ENCODE data around the gene TMEM94. TPM values are rescaled to one million over a fixed set of nuclear protein-coding genes. Genes with fewer than 3 reads are reported as not detected.

The TMEM94 gene
- total RNA-seq, 1 experiment from 2014 or later = 61.4 TPM

GRCh38 chr17:75493476-75494129 is 37.2 kb downstream of the TMEM94 start:
- WGBS (ENCODE audit: extremely low coverage, insufficient read length, low lambda C conversion rate) = no CpG with 5 or more reads among the region's 23 CpGs
- H2BK120ac ChIP-seq (ENCODE audit: low read depth, low read length, poor library complexity, severe bottlenecking) = no peak overlapping the region
- H3K27ac ChIP-seq (ENCODE audit: insufficient read length, low read depth, low read length) = no peak overlapping the region
- H2AFZ ChIP-seq (ENCODE audit: low read length) = no peak overlapping the region
- Mint-ChIP-seq H3K4me1 (no peaks in the 10 kb centered on the region), H3K27me3 (ENCODE audit: low read depth) (no peaks in the 10 kb centered on the region), H3K4me3 (no peak overlapping the region), H3K9me3 (no peaks in the 10 kb centered on the region), H3K36me3 (ENCODE audit: insufficient read depth in 1 of 3, low read depth in 3 of 3) (peaks cover 0 to 46% (median 32%) of the 10 kb centered on the region in 3 experiments; a peak in 5 of 7 replicates), H3K27ac (no peak overlapping the region)
- no peak overlapping the region for H3K18ac ChIP-seq (ENCODE audit: insufficient read length, low read depth, low read length)
- no peak overlapping the region for H4K5ac ChIP-seq (ENCODE audit: insufficient read length, low read depth, low read length)
- no peaks in the 10 kb centered on the region for H3K4me1 ChIP-seq (ENCODE audit: insufficient read depth, low read length)
- no peak overlapping the region for H4K8ac ChIP-seq (replicated peaks; ENCODE audit: insufficient read length, low read depth, low read length)
- no peak overlapping the region for H3T11ph ChIP-seq (ENCODE audit: low read length)
- H3K79me2 ChIP-seq (ENCODE audit: insufficient read depth, low read length) = no peaks in the 10 kb centered on the region
- no peak for DNase-seq
- no peaks in the 10 kb centered on the region for H3K79me1 ChIP-seq (ENCODE audit: insufficient read depth, low read depth, low read length, poor library complexity, severe bottlenecking)
- no peak overlapping the region for H4K91ac ChIP-seq (ENCODE audit: insufficient read length, low read depth, low read length)
- H3K4me2 ChIP-seq (ENCODE audit: insufficient read depth, insufficient read length, low read length) = no peak overlapping the region
- H2AK5ac ChIP-seq (ENCODE audit: insufficient read length, low read length) = no peak overlapping the region
- no peak overlapping the region for H3K4ac ChIP-seq (ENCODE audit: low read depth, low read length)
- no peak overlapping the region for H2BK12ac ChIP-seq (ENCODE audit: insufficient read length, low read depth, low read length)
- H3K23ac ChIP-seq (ENCODE audit: insufficient read length, low read depth, low read length) = no peak overlapping the region
- TF ChIP-seq CTCF (conservative IDR thresholded peaks at IDR 0.05) = no peak
- H2BK5ac ChIP-seq (ENCODE audit: insufficient read length, low read length) = no peak overlapping the region
- no peaks in the 10 kb centered on the region for H3K27me3 ChIP-seq (ENCODE audit: insufficient read depth, low read length)
- no peak overlapping the region for H3K9ac ChIP-seq (ENCODE audit: extremely low read depth, insufficient read length, low read length)
- no peak overlapping the region for H3K14ac ChIP-seq (ENCODE audit: insufficient read depth, low read length)
- H2BK20ac ChIP-seq (ENCODE audit: low read depth, low read length, poor library complexity, severe bottlenecking) = no peak overlapping the region
- H4K20me1 ChIP-seq (ENCODE audit: control insufficient read depth, insufficient read depth, insufficient read length) = no peaks in the 10 kb centered on the region
- H3K23me2 ChIP-seq (ENCODE audit: insufficient read length, low read depth, low read length, poor library complexity, severe bottlenecking) = no peaks in the 10 kb centered on the region
- H2BK15ac ChIP-seq (ENCODE audit: low read depth, low read length) = no peak overlapping the region
- no peak overlapping the region for H3K56ac ChIP-seq (ENCODE audit: insufficient read length, low read depth, low read length)
- no peaks in the 10 kb centered on the region for H3K9me3 ChIP-seq (ENCODE audit: control insufficient read depth, low read depth, low read length)
